SJSA1 (cell line): Measurements from ENCODE around the gene KCNV2. TPM values are rescaled to one million over a fixed set of nuclear protein-coding genes. Genes with fewer than 3 reads are reported as not detected.

Experiments used
- DNase-seq, 2 experiments: peaks; one replicate each; pipeline ENCODE4 v3.0.0-alpha.2; 2015 to 2020; ENCODE audit warnings: low spot score in 2 of 2, low read depth in 1 of 2
- H3K27ac ChIP-seq: fragments of 250-450 bp; sonication (Bioruptor Pico); 2 replicates; pipeline ENCODE4 v1.5.1; 2020; ENCODE audit warnings: mild to moderate bottlenecking, moderate library complexity
- H3K27me3 ChIP-seq: fragments of 250-450 bp; sonication (Bioruptor Pico); replicated peaks from 2 replicates; pipeline ENCODE4 v1.5.1; 2020; ENCODE audit warnings: mild to moderate bottlenecking, moderate library complexity
- H3K36me3 ChIP-seq: fragments of 250-450 bp; sonication (Bioruptor Pico); 2 replicates; pipeline ENCODE4 v1.5.1; 2020; ENCODE audit warnings: mild to moderate bottlenecking
- H3K4me1 ChIP-seq: fragments of 250-450 bp; sonication (Bioruptor Pico); replicated peaks from 2 replicates; pipeline ENCODE4 v1.6.1; 2021; ENCODE audit warnings: mild to moderate bottlenecking
- H3K4me3 ChIP-seq: fragments of 250-450 bp; sonication (Bioruptor Pico); 2 replicates; pipeline ENCODE4 v1.5.1; 2020; ENCODE audit warnings: mild to moderate bottlenecking
- H3K9me3 ChIP-seq: fragments of 250-450 bp; sonication (Bioruptor Pico); replicated peaks from 2 replicates; pipeline ENCODE4 v1.5.1; 2020; ENCODE audit warnings: mild to moderate bottlenecking
- total RNA-seq: library from RNA; depleted of rRNA; stranded (reverse); fragments of >200 nt; shearing (Covaris generic); gene quantifications from 2 replicates; pipeline ENCODE4 v1.2.3, GENCODE V29; 2014; rRNA removed

The KCNV2 gene
- not detected in 2 replicates for total RNA-seq

DNA sequence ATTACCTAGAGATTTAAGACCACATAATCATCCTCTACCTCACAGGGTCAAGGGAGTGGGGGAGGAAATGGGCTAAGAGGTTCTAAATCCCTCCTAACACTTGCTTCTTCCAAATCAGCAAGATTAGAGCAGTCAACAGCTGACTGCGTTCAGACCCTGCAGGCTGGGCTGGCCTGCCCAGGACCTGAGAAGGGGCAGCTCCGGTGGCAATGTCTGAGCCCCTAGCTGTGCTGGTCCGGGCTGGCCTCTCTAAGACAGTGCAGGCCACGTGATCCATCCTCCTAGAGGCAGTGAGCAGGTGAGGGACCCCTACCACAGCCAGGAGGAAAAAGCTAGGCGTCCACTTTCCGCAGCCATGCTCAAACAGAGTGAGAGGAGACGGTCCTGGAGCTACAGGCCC is at the start of gene KCNV2:
TSS of gene KCNV2 (plus strand) at position 126 of the 400 bp plus-strand sequence. CDS start at position 356, 230 bp downstream.
- H3K27me3 ChIP-seq = no peaks in the 10 kb centered on the region

DNA sequence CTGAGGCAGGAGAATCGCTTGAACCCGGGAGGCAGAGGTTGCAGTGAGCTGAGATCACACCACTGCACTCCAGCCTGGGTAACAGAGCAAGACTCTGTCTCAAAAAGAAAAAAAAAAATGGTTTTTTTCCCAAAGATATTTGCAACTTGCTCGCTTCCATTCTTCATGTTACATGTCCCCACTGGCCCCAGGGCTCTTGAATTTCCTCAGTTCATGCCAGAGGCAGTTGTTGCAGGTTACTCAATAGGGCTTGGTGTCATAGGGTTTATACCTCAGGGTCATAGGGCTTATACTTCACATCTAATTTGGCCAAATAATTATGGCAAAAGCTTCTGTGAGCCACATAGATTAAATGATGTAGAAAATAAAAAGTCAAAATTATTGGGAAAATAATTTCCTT is 44.1 kb upstream of the KCNV2 start:
- no peak for DNase-seq
- no peak overlapping the region for H3K4me3 ChIP-seq
- H3K27ac ChIP-seq = no peak overlapping the region

More for the DNA sequence above, at the start of gene KCNV2:
- Histone ChIP-seq H3K4me1 (no peaks in the 10 kb centered on the region), H3K36me3 (no peaks in the 10 kb centered on the region), H3K27ac (no peak within 1 kb of the TSS), H3K4me3 (no peak within 1 kb of the TSS), H3K9me3 (no peaks in the 10 kb centered on the region)
- no peak for DNase-seq

DNA sequence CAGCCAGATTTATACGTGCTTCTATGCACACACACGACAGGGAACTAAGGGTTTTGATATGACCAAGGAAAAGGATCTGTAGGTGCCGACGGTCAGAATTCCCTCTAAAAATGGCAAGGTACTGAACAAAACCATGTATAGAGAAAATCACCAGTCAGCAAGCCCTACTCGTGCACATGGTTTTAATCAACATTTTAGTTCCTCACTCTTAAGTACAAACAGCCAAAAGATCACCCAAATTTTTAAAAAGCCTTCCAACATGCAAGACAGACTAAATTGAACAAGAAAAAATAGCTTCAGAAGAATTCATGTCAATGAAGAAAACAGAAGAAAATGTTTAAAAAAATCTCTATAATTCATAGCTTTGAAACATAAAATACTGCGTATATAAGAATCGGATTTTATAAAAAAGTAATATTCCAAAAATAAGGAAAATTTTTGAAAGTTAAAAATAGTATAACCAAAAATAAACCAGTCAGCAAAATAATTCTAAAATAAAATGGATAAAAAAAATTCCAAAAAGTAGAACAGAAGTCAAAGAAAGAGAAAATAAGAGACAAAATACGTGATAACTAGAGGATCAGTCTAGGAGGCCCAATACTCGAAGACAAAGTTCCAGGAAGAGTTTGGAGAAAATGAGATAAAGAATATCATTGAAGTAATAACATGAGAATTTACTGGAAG is 43.0 kb upstream of the KCNV2 start:
- no peaks in the 10 kb centered on the region for H3K9me3 ChIP-seq
- H3K27ac ChIP-seq = no peak overlapping the region
- H3K36me3 ChIP-seq = no peaks in the 10 kb centered on the region
- no peaks in the 10 kb centered on the region for H3K27me3 ChIP-seq
- H3K4me1 ChIP-seq = no peaks in the 10 kb centered on the region
- DNase-seq = no peak
- no peak overlapping the region for H3K4me3 ChIP-seq

More for the DNA sequence above, 44.1 kb upstream of the KCNV2 start:
- Histone ChIP-seq H3K4me1 (no peaks in the 10 kb centered on the region), H3K9me3 (no peaks in the 10 kb centered on the region), H3K36me3 (no peaks in the 10 kb centered on the region), H3K27me3 (no peaks in the 10 kb centered on the region)

DNA sequence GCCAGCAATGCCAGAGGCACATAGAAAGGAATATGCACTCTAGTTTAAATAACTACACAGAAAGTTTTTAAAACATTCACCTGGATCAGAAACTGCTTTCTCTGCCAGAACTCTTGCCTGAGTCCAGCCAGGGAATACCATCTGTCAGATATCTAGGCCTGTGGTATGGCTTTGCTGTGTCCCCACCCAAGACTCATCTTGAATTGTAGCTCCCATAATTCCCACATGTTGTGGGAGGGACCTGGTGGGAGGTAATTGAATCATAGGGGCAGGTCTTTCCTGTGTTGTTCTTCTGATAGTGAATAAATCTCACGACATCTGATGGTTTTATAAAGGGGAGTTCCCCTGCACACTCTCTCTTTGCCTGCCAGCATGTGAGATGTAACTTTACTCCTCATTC is 41.5 kb upstream of the KCNV2 start:
- H3K4me3 ChIP-seq = no peak overlapping the region

DNA sequence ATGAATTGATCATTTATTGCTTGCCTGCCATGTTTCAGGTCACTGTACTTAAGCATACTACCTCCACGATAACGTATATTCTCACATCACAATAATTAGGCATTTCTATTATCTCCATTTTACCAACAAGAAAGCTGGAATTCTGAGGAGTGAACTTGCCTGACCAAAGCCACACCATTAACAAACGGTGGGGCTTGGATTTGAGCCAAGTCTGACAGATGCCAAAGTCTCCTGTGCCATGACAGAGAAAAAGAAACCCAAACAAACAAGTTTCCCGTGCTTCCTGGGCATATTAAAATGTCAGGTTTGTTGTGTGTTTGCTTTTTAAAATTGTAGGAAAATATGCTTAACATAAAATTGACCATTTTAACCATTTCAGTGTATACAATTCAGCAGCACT is 40.8 kb upstream of the KCNV2 start:
- Histone ChIP-seq H3K4me1 (no peaks in the 10 kb centered on the region), H3K36me3 (no peaks in the 10 kb centered on the region), H3K27me3 (no peaks in the 10 kb centered on the region), H3K27ac (no peak overlapping the region), H3K9me3 (no peaks in the 10 kb centered on the region), H3K4me3 (no peak overlapping the region)
- DNase-seq = no peak

More for the DNA sequence above, 41.5 kb upstream of the KCNV2 start:
- Histone ChIP-seq H3K27ac (no peak overlapping the region), H3K27me3 (no peaks in the 10 kb centered on the region), H3K9me3 (no peaks in the 10 kb centered on the region), H3K4me1 (no peaks in the 10 kb centered on the region), H3K36me3 (no peaks in the 10 kb centered on the region)
- no peak for DNase-seq

DNA sequence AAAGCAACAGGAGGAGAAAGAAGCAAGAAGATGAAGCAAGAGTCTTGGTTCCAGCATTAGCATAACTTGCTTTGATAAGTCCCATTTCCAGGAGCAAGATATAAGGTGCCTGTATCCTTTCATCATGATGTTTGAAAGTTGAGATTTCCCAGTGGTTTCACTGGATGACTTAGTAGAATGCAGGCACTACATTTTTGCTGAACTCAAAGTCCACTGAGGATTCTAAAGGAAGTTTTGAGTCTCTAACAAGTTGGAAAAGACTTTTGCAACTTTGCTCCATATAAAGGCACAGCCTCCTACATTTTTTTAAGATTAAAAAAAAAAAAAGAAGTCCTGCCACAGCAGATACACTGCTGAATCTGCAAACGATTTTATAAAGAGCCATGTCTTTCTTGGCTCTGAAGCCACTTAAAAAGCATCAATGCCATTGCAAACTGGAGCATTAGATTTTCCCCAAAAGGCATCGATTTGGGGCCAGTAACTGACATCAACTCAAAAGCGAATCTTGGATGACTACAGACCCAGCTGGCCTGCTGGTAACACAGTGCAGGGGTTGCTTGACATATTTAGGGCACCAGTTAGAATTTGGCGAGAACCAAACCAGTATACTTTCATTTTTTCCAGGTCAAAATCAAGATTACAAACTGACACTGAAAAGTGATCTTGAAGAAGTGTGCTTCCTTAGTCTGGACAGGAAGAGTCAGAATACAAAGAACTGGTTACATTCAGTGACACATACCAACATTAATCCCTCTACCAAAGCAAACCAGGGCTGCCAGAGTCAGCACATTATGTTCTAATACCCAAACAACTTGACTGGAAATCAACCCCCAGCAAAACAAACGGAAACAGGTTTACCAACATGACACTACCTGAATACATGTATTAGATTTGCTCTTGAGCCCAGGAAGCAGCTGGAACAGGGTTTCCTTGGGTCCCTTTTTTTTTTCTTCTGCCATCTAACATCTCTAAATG is 39.1 kb upstream of the KCNV2 start:
- no peak overlapping the region for H3K4me3 ChIP-seq

DNA sequence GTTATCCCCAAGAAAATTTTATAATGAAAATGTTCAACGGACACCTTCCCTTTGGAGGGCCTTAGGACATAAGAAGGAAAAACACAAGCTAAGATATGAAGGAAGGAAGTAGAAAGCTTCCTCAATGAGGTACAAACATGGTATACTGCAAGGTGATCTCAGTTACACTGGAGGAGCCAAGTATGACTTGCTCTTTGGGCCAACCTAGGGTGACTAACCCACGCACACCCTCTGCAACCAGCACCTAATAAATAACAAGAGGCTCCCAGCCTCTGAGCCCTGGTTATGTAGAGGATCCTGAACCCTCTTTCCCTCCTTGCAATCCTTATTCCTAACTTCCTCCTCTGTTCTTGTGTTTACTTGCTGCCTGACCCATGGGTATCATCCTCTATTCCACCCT is 38.3 kb upstream of the KCNV2 start:
- Histone ChIP-seq H3K4me1 (no peaks in the 10 kb centered on the region), H3K36me3 (no peaks in the 10 kb centered on the region), H3K9me3 (no peaks in the 10 kb centered on the region), H3K27ac (no peak overlapping the region), H3K27me3 (no peaks in the 10 kb centered on the region), H3K4me3 (no peak overlapping the region)
- DNase-seq = no peak

More for the DNA sequence above, 39.1 kb upstream of the KCNV2 start:
- Histone ChIP-seq H3K36me3 (no peaks in the 10 kb centered on the region), H3K9me3 (no peaks in the 10 kb centered on the region), H3K27me3 (no peaks in the 10 kb centered on the region), H3K27ac (no peak overlapping the region), H3K4me1 (no peaks in the 10 kb centered on the region)
- DNase-seq = no peak

DNA sequence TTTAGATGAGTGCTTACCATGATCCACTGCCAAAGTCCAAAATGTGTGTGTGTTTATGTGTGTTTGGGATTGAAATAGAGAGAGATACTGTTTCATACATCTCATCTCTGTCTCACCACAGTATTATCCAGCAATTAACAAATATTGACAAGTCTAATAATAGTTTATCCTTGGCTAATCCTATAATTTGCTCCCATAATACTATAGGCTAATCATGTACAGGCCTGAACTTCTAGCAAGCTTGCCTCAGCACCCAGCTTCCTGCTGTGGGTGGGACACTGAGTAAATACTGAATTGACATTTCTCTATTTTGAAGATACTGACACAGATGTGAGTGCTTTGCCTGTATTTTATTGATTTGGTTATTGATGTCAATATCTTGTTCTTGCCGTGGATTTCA is 35.3 kb upstream of the KCNV2 start:
- Histone ChIP-seq H3K27ac (no peak overlapping the region), H3K4me1 (no peaks in the 10 kb centered on the region), H3K36me3 (no peaks in the 10 kb centered on the region), H3K9me3 (no peaks in the 10 kb centered on the region), H3K27me3 (no peaks in the 10 kb centered on the region), H3K4me3 (no peak overlapping the region)
- DNase-seq = no peak

DNA sequence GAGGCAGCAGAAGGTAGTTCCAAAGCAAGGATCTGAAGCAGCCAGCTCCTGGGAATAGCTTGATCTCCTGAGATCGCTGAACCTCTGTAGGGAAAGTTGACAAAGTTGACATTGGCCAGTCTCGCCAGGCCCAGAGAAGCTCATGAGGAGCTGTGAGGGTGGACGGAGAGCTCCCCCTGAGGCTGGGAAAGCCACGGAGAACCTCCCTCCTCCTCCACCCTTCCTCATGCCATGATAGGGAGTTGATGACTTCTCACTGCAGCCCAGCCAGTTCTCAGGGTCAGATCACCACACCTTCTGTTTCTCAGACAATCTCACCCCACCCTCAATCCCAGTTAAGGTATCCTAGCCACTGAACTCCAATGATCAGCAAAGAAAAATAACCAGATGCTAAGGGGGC is 30.4 kb upstream of the KCNV2 start:
- H3K27ac ChIP-seq = no peak overlapping the region
- no peak overlapping the region for H3K4me3 ChIP-seq
- no peaks in the 10 kb centered on the region for H3K27me3 ChIP-seq
- no peak for DNase-seq
- H3K36me3 ChIP-seq = no peaks in the 10 kb centered on the region
- no peaks in the 10 kb centered on the region for H3K9me3 ChIP-seq
- H3K4me1 ChIP-seq = no peaks in the 10 kb centered on the region

DNA sequence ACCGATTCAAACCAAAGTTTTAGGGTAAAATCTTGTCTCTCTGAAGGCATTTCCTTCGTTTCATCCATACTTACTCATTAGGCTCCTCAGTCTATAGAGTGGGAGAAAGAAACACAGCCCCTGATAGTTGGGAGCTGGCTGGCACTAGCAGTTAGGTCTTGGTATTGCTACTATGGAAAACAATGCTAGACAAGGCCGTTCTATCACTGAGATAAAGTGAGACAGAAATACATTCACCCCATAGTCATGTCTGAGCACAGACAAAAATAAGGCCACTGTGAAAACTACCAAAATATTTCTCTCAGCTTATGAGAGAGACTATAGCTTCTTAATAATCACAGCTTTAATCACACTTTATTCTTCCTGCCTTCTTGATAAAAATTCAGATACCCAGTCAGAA is 28.7 kb upstream of the KCNV2 start:
- Histone ChIP-seq H3K9me3 (no peaks in the 10 kb centered on the region), H3K4me3 (no peak overlapping the region), H3K27ac (no peak overlapping the region), H3K36me3 (no peaks in the 10 kb centered on the region), H3K4me1 (no peaks in the 10 kb centered on the region), H3K27me3 (no peaks in the 10 kb centered on the region)
- DNase-seq = no peak

DNA sequence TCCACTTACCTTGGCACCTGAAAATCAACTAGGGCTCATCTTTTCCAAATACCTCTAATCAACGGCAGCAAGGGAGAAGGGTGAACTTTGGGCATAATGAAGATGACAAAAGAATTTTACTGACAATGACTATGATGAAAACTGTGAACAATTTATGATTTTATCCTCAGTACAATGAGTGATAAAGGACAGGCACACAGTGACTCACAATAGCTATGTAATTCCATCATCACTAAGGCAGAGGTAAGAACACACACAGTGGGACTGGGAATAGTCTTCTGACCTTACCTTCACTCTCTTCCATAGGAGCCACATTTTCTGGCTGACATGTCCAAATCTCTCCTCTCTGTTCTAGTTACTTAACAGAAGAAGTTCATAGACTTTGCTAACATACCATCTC is 26.1 kb upstream of the KCNV2 start:
- no peaks in the 10 kb centered on the region for H3K4me1 ChIP-seq
- H3K9me3 ChIP-seq = no peaks in the 10 kb centered on the region
- H3K36me3 ChIP-seq = no peaks in the 10 kb centered on the region
- no peaks in the 10 kb centered on the region for H3K27me3 ChIP-seq
- H3K4me3 ChIP-seq = no peak overlapping the region
- no peak overlapping the region for H3K27ac ChIP-seq
- DNase-seq = no peak

DNA sequence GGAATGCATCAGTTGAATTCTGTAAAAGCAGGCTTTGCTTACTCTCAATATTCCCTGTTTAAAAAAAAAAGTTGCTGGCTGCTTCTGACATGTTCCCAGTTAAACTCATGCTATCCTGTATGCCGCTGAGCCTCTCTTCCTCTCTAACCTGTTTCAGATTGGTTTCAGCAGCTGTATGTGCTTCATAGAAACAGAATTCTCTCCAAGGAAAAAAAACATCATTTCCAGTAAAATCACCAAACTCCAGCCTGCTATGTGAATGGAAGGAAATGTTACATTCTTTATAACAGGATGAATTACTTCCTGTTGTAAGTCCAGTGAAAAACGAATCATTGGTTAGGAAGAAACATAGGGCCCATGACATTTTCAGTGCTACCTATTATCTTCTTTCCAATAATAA is 25.7 kb upstream of the KCNV2 start:
- Histone ChIP-seq H3K27ac (no peak overlapping the region), H3K36me3 (no peaks in the 10 kb centered on the region), H3K4me1 (no peaks in the 10 kb centered on the region), H3K4me3 (no peak overlapping the region), H3K27me3 (no peaks in the 10 kb centered on the region), H3K9me3 (no peaks in the 10 kb centered on the region)
- no peak for DNase-seq

DNA sequence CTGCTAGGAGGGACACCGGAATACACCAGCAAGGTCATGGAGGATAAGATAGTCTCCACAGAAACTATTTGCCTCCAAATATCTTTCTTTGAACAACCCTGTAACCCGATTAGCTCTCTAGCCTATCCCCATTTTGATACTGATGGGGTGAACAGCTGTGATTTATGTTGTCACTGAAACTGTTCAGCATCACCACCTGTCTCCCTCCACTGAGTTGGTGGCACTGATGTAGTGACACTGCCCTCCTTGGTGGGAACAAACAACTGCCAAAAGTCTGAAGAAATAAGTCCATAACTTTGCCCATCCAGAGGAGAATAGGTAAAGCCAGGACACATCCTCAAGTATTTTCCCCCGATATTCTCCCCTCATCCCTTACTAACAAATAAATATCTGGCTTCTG is 24.3 kb upstream of the KCNV2 start:
- no peak overlapping the region for H3K27ac ChIP-seq
- no peaks in the 10 kb centered on the region for H3K36me3 ChIP-seq
- H3K27me3 ChIP-seq = no peaks in the 10 kb centered on the region
- H3K4me1 ChIP-seq = no peaks in the 10 kb centered on the region
- H3K4me3 ChIP-seq = no peak overlapping the region
- DNase-seq = no peak
- H3K9me3 ChIP-seq = no peaks in the 10 kb centered on the region

DNA sequence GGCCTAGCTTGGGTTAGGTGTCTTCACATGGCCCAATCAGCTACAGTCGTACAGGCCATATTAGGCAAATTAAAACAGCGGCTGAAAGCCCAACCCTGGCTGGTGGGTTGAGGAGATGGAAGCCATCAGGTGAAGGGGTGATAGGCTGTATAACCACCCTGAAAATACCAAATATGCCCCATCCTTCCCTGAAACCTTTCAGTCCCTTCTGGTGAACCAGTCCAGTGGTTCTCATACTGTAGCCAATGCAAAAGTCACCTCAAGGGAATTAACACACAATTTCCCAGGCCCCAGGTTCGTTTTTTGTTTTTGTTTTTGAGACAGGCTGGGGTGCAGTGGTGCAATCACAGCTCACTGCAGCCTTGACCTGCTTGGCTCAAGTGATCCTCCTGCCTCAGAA is 19.8 kb upstream of the KCNV2 start:
- Histone ChIP-seq H3K9me3 (no peaks in the 10 kb centered on the region), H3K4me1 (no peaks in the 10 kb centered on the region), H3K4me3 (no peak overlapping the region), H3K27me3 (no peaks in the 10 kb centered on the region), H3K36me3 (no peaks in the 10 kb centered on the region), H3K27ac (no peak overlapping the region)
- DNase-seq = no peak
